ENCODE results near the gene MPZL1.

DNA sequence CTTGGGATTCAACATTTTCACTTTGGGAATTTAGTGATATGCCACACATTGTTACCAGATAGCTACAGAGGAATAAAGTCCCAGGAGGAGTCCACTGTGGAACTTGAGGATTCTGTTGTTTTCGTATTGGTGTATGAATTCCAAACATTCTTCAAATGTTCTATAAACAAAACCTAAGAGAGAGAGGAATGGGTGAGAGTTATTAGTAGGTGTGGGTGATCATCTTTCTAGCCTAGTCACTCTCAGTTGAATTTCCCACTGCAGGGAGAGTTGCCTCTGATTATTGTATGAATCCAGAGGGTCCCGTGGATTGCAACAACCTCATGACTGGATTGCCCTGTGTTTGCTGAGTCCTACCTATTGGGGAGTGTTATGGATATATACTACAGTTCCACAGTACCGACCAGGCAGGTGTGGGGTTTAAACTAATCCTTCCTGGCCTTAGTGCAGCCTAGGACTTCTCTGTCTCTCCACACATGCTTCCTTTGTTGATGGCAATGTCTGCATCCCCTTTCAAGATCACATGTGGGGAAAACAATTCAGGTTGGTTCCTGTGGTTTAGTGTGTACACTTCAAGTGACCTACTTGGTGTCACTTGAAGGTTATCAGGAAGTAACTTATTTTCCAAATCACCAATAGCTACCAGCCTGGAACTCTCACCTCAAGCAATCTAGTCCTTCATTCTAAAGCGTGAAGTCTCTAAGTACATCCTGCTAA, 100.3 kb downstream of the MPZL1 start:
- TF ChIP-seq CTCF (conservative IDR thresholded peaks at IDR 0.05) (no peak), ZFX (IDR thresholded peaks at IDR 0.05) (no peak)

Measured in C4-2B (cell line).